GM18909 (cell line): ENCODE measurements around the gene C6orf132.

Experiments
- ATAC-seq: cut with Tn5 transposase; IDR thresholded peaks from one replicate; pipeline ENCODE4 v1.9.1; 2021; ENCODE audit warnings: mild to moderate bottlenecking; ENCODE audit not compliant: unreplicated experiment, poor library complexity

C6orf132 gene

DNA sequence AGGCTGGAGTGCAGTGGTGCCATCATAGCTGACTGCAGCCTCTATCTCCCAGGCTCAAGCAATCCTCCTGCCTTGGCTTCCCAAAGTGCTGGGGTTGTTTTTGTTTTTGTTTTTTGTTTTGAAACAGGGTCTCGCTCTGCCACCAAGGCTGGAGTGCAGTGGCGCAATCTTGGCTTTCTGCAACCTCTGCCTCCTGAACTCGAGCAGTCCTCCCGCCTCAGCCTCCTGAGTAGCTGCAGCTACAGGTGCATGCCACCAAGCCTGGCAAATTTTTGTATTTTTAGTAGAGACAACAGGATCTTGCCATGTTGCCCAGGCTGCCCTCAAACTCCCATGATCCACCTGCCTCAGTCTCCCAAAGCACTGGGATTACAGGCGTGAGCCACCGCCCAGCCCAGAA is 4.2 kb downstream of the C6orf132 start:
- no peak for ATAC-seq

DNA sequence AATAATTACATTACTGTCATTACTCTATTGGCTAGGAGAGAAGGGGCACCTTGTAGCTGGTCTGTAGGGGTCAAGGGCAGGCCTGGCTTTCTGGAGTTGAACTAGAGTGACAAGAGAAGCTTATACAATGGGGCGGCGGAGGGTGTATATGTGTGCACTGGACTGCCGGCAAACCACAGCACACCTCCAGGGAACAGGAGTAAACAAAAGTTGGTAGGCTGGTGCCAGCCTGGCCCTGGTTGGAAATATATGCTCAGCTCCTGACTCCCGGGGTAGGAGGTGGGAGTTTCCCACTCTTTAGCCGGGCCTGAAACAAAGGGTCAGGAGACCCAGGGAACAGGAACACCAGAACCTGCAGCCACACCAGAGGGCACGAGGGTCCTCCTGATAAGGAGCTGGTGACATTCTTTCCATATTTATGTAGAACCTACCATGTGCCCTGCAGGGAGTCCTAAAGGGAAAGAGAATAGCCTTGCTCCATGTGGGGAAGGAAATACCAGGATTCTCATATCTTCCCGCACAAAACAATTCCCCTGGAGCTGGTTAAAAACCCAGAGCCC is 5.1 kb downstream of the C6orf132 start:
- ATAC-seq: no peak

GRCh38 chr6:42136508-42137193 is 5.8 kb downstream of the C6orf132 start:
- ATAC-seq: peak; percentile 55

DNA sequence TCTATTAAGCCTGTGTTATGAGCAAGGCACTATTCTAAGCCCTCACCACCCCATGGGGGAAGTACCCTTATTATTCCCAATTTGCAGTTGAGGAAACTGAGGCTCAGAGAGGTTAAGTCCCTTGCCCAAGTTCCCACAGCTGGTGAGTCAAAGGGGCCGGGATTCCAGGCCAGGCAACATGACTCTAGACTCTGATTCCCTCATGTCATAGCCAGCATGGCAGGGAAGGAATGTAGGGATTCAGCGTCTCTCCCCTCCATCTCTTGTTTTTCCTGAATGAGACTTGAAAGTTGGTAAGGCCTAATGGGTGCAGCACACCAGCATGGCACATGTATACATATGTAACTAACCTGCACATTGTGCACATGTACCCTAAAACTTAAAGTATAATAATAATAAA is 6.7 kb downstream of the C6orf132 start:
- no peak for ATAC-seq

DNA sequence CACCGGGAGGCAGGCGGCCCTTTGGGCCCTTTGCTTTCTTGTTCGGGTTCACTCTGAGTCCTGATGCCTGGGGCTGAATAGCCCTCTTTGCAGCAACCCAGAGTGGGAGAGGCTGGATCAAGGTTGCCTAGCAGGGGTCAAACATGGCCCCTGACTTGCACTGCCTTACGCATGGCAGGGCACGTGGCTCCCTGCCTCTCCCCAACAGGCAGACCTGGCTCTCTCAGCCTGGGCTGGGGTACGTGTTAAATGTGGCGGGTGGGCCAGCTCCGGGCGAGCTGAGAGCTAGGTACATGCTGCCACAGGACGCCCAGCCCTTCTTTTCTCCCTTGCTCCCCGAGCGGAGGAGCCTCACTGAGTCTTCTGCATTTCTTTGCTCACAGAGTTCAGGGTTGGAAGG is 7.3 kb downstream of the C6orf132 start:
- no peak for ATAC-seq

GRCh38 chr6:42133926-42134325 is 8.5 kb downstream of the C6orf132 start:
- ATAC-seq: no peak

GRCh38 chr6:42131531-42131930 is 10.9 kb downstream of the C6orf132 start:
- no peak for ATAC-seq

DNA sequence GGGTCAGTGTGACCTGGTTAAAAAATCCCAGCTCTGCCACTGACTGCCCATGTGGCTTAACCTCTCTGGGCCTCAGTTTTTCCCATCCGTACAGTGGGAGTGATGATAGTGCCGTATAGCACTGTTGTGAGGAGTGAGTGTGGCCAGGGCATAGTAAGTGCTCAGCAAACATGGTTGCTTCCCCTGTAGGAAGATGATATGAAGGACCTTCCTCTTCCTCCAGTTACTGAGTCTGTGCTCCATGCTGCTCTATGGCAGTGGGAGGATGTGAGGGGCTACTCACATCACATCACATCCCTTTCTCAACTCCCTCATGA is 13.1 kb downstream of the C6orf132 start:
- ATAC-seq: no peak

GRCh38 chr6:42128460-42129359 is 13.7 kb downstream of the C6orf132 start:
- ATAC-seq: no peak

DNA sequence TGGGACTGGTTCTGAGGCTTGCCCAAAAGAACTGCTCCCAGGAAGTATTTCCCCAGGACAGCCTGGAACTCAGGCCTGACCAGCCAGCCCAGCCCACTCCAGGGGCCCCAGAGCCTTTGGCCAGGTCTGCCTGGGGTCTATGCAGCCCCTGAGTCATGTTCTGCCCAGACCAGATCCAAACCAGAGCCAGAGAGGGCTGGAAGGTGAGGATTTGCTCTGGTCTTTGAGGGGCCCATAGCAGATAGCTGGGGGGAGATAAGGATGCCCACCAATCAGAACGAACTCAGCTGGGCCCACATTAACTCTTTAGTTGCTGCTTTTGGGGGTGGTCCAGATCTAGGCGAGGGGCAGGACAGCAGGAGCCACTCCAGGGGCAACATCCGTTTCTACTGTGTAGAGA is 16.8 kb downstream of the C6orf132 start:
- no peak for ATAC-seq

DNA sequence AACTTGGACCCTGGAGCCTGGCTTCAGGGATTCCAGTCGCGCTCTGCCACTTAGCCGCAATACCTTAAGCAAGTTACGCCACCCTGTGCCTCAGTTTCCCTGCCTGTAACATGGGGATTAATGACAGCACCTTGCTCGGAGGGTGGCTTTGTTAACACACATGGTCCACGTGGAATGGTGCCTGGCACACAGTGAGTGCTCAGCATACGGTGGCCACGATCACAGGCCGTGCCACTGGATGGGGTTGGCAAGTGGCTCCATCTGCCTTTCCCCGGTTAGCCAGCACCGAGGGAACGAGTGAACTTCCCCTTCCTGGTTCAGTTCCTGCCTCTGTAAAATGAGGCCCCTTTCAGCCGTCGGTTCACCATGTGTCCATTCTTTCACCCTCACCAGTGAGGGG is 17.2 kb downstream of the C6orf132 start:
- no peak for ATAC-seq

DNA sequence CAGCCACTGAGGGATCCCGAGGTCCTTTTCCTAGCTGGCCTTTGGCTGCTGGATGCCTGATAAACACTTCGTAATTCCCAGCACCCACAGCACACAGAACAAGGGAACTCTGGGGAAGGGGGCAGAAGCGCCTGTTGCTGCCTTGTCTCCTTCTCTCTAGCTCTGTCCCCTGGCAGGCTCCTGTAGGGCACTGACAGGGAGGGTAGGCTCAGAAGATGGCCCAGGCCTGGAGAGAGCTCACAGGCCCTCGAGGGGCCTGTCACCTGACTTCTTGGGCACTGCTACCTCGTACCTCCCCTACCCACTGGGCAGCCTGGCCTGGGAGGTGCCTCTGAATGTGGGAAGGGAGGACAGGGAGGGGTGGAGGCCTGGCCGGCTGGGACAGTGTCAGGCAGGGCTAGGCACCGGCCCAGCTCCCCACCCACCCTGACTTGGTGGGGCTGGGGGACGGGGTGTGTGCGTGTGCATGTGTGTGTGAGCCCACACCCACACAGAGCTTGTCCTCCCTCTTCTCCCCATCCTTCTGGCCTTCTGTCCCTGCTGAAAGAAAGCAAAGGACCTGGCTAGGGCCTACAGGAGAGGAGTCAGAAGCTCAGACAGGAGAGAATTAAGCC is 18.1 kb downstream of the C6orf132 start:
- no peak for ATAC-seq

- no peak for ATAC-seq
These were observed 18.9 kb downstream of the C6orf132 start for GRCh38 chr6:42123379-42124103.

DNA sequence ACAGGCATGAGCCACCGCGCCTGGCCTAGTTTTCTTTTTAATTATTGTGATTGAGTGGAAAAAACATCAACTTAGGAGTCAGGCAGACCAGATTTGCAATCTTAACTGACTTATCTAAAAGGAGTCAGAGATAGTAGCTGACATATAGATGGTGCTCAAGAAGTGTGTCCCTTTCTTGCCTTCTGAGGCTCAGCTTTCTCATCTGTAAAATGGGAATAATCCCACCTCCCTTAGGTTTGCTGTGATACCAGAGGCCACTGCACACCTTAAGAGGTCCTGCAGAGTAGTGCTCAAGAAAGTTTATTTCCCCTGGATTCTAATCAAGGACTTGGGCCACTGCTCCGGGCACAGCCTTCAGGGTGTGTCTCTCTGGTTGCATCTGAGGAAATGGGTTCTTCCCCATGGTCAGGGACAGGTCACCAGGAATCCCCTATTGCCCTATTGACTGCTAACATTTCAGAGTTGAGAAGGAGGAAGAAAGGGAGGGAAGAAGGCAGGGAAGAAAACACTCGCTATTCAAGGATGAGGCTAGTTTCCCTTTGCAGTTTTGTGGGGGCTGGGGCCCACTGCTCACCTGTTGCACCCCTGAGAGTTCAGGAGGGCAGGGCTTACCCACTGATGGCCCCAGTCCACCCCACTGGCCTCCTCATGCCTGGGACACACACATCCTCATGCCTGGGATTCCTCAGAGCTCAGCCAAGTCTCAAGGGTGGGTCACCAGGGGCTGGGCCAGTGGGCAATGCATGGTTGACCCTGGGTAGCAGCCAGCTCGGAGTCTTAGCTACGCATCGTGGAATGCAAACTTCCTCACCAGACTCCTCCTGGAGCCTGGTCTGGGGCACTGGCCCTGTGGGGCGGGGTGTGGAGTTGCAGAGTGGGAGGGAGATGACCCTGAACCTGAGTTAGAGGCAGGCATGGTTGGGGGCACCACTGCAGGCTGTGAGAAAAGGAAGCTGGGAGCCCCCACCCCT is 21.2 kb downstream of the C6orf132 start:
- no peak for ATAC-seq

GRCh38 chr6:42118162-42119001 is 24.0 kb downstream of the C6orf132 start:
- no peak for ATAC-seq

DNA sequence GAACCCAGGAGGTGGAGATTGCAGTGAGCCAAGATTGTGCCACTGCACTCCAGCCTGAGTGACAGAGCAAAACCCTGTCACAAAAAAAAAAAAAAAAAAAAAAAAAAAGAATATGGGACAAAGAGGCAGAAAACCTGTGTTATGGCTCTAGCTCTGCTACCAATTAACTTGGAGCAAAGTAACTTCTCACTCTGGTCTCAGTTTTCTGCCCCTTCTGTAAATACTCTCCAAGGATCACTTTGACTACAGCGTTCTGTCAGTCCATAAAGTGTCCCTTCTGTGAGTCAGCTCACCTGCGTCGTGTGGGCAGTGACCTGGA is 24.6 kb downstream of the C6orf132 start:
- no peak for ATAC-seq

- no peak for ATAC-seq
These were observed 28.3 kb downstream of the C6orf132 start for GRCh38 chr6:42113936-42114636.

GRCh38 chr6:42112351-42112750 is 30.1 kb downstream of the C6orf132 start:
- no peak for ATAC-seq
